A549 (cell line): ENCODE data around the gene NTM. TPM values are rescaled to one million over a fixed set of nuclear protein-coding genes. Genes with fewer than 3 reads are reported as not detected.

Experiments
- ATAC-seq, 2 experiments: fragments of 200-7000 bp in 1 of 2; fragments of >200 bp in 1 of 2; cut with Nextera tagmentation in 1 of 2; cut with Tn5 transposase in 1 of 2; 3 replicates each; pipeline versions ENCODE4 v1.8.0 to v1.9.1; 2018 to 2020; ENCODE audit warnings: mild to moderate bottlenecking in 1 of 2, moderate library complexity in 1 of 2
- CTCF ChIA-PET: fragments of 300-600 bp; sonication (Branson Sonifier 250); formaldehyde crosslinking; extraction: SDS; loops from one replicate; lab custom pipeline; 2021; ENCODE audit warnings: antibody characterized with exemption, inconsistent platforms; lab: Yijun Ruan, JAX
- POLR2A ChIA-PET: fragments of 350-600 bp; formaldehyde crosslinking; extraction: SDS; loops from one replicate; lab custom pipeline; 2021; ENCODE audit warnings: antibody characterized with exemption, inconsistent platforms; lab: Yijun Ruan, JAX
- DNase-seq, 2 experiments: peaks; one replicate each; pipeline versions ENCODE4 v3.0.0 to v3.0.0-alpha.2; 2011 to 2016; ENCODE audit warnings: low read depth in 1 of 2, low spot score in 1 of 2
- FAIRE-seq: peaks from 2 replicates; lab custom pipeline; 2011; peaks lifted over from hg19 to GRCh38; lab: Jason Lieb, UNC
- H3K27ac ChIP-seq, 2 experiments: fragments of >200 bp; sonication (Bioruptor Twin); formaldehyde crosslinking; 3 replicates each; pipeline ENCODE4 v1.5.1; 2016 to 2017
- H3K4me1 ChIP-seq: fragments of >200 bp; sonication (Bioruptor Twin); formaldehyde crosslinking; 3 replicates; pipeline ENCODE4 v1.6.1; 2016
- H3K4me2 ChIP-seq: fragments of >200 bp; sonication (Bioruptor Twin); formaldehyde crosslinking; 3 replicates; pipeline ENCODE4 v1.6.1; 2016
- H3K4me3 ChIP-seq: fragments of >200 bp; sonication (Bioruptor Twin); formaldehyde crosslinking; 3 replicates; pipeline ENCODE4 v1.5.1; 2016
- H3K9me3 ChIP-seq: fragments of >200 bp; sonication (Bioruptor Twin); formaldehyde crosslinking; 3 replicates; pipeline ENCODE4 v1.6.1; 2016
- CHD4 ChIP-seq: fragments of 200-600 bp; sonication (generic); IDR thresholded peaks from 2 replicates; pipeline ENCODE4 v1.6.1; 2016; ENCODE audit warnings: antibody characterized with exemption, mild to moderate bottlenecking, borderline replicate concordance
- EP300 ChIP-seq, 2 experiments: fragments of >200 bp; sonication (Bioruptor Twin); formaldehyde crosslinking; IDR thresholded peaks; 2 replicates in 1 of 2; 3 replicates in 1 of 2; pipeline ENCODE4 v1.6.1; 2016 to 2017
- FOXS1 ChIP-seq: fragments of 250-450 bp; sonication (Bioruptor Pico); IDR thresholded peaks from 2 replicates; pipeline ENCODE4 v1.5.0; 2020; ENCODE audit warnings: mild to moderate bottlenecking, moderate library complexity
- GATA3 ChIP-seq: IDR thresholded peaks from 2 replicates; pipeline ENCODE4 v1.6.1; 2012; ENCODE audit warnings: borderline replicate concordance
- HEYL ChIP-seq: fragments of 250-450 bp; sonication (Bioruptor Pico); IDR thresholded peaks from 2 replicates; pipeline ENCODE4 v1.8.0; 2021; ENCODE audit warnings: mild to moderate bottlenecking, moderate library complexity
- JUNB ChIP-seq: fragments of >200 bp; sonication (Bioruptor Twin); formaldehyde crosslinking; IDR thresholded peaks from 2 replicates; pipeline ENCODE4 v1.6.1; 2016
- KDM1A ChIP-seq: fragments of 200-600 bp; sonication (generic); IDR thresholded peaks from 2 replicates; pipeline ENCODE4 v1.6.1; 2016; ENCODE audit warnings: low read depth, mild to moderate bottlenecking
- MAFK ChIP-seq: fragments of 450-650 bp; IDR thresholded peaks from 2 replicates; pipeline ENCODE4 v1.6.1; 2014; ENCODE audit not compliant: partially characterized antibody
- MAZ ChIP-seq: fragments of 150-350 bp; IDR thresholded peaks from 2 replicates; pipeline ENCODE4 v1.6.1; 2014; ENCODE audit warnings: antibody characterized with exemption, low read depth, low read length, borderline replicate concordance
- NPAS2 ChIP-seq: fragments of 250-450 bp; sonication (Bioruptor Pico); IDR thresholded peaks from 2 replicates; pipeline ENCODE4 v1.8.0; 2022; ENCODE audit warnings: mild to moderate bottlenecking, moderate library complexity, borderline replicate concordance
- POLR2AphosphoS2 ChIP-seq: conservative IDR thresholded peaks from 2 replicates; pipeline ENCODE4 v1.6.1; 2012; ENCODE audit warnings: low read length, improper control_type of control experiment, inconsistent platforms
- REST ChIP-seq: fragments of 200-600 bp; sonication (generic); IDR thresholded peaks from 2 replicates; pipeline ENCODE4 v1.6.1; 2016; ENCODE audit warnings: antibody characterized with exemption, mild to moderate bottlenecking, moderate library complexity
- SREBF2 ChIP-seq: fragments of 450-650 bp; IDR thresholded peaks from 2 replicates; pipeline ENCODE4 v1.6.1; 2014; ENCODE audit warnings: mild to moderate bottlenecking, moderate library complexity
- TP53 ChIP-seq: fragments of 250-450 bp; sonication (Bioruptor Pico); IDR thresholded peaks from 2 replicates; pipeline ENCODE4 v1.5.0; 2021; ENCODE audit warnings: mild to moderate bottlenecking, moderate library complexity
- USF2 ChIP-seq: fragments of 450-650 bp; IDR thresholded peaks from 2 replicates; pipeline ENCODE4 v1.6.1; 2014; ENCODE audit warnings: antibody characterized with exemption
- ZFP36 ChIP-seq: fragments of 450-650 bp; IDR thresholded peaks from 2 replicates; pipeline ENCODE4 v1.6.1; 2014; ENCODE audit warnings: borderline replicate concordance; ENCODE audit not compliant: partially characterized antibody
- ZNF302 ChIP-seq: fragments of 250-450 bp; sonication (Bioruptor Pico); IDR thresholded peaks from 2 replicates; pipeline ENCODE4 v1.9.0; 2021; ENCODE audit warnings: inconsistent platforms, mild to moderate bottlenecking, moderate library complexity
- WGBS: methylation state at CpG from one replicate; pipeline ENCODE4 v1.1.6; 2017; ENCODE audit errors: missing lambda C conversion rate; 5-methylcytosine and 5-hydroxymethylcytosine counted together
- polyA plus RNA-seq, 4 experiments: library from polyadenylated mRNA; depleted of rRNA in 3 of 4; stranded (reverse); fragments of >200 nt; fragmentation: RNase III in 1 of 4; extraction: RNeasy Plus Mini Kit Qiagen cat#74134 plus additional on column Dnase treatment in 1 of 4; gene quantifications; 2 replicates in 3 of 4; 3 replicates in 1 of 4; pipeline ENCODE4 v1.2.3, GENCODE V29; 2011 to 2017
- TF ChIP-seq, protein P1 (sequence below): fragments of >200 bp; sonication (Bioruptor Twin); formaldehyde crosslinking; IDR thresholded peaks from 3 replicates; pipeline ENCODE4 v1.6.1; 2016
- TF ChIP-seq, protein P2 (sequence below): fragments of 250-450 bp; sonication (Bioruptor Pico); IDR thresholded peaks from 2 replicates; pipeline ENCODE4 v1.5.0; 2020; ENCODE audit warnings: low read depth, mild to moderate bottlenecking, moderate library complexity

Gene NTM
- polyA plus RNA-seq, 2 of the 4 experiments (the other 2 are of a cell fraction) = not detected

GRCh38 chr11:131656179-131656838 is 285.9 kb downstream of the NTM start:
- TF ChIP-seq HEYL (CRISPR knock-in tag) (no peak), SREBF2 (no peak), REST (no peak), MAFK (no peak), ZNF302 (CRISPR knock-in tag) (no peak), NPAS2 (CRISPR knock-in tag) (no peak)
- TF ChIP-seq, protein P1, sequence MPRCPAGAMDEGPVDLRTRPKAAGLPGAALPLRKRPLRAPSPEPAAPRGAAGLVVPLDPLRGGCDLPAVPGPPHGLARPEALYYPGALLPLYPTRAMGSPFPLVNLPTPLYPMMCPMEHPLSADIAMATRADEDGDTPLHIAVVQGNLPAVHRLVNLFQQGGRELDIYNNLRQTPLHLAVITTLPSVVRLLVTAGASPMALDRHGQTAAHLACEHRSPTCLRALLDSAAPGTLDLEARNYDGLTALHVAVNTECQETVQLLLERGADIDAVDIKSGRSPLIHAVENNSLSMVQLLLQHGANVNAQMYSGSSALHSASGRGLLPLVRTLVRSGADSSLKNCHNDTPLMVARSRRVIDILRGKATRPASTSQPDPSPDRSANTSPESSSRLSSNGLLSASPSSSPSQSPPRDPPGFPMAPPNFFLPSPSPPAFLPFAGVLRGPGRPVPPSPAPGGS = no peak
- no peak for FAIRE-seq
- no peaks in the 10 kb centered on the region for H3K4me1 ChIP-seq
- no peaks in the 10 kb centered on the region for H3K9me3 ChIP-seq
- ATAC-seq = no peak
- CTCF ChIA-PET = interaction anchor here (1.1 to 1.5 kb wide), 2 partner anchors 9 to 18 kb away, joined by 3 read pairs; no protein-coding TSS in a partner anchor
- WGBS = 23% methylated on average over 7 of the region's 9 CpGs
- no peak for DNase-seq
- no peak overlapping the region for H3K4me3 ChIP-seq
- no peak overlapping the region for H3K4me2 ChIP-seq
- POLR2A ChIA-PET = no interaction called here
- no peak overlapping the region for H3K27ac ChIP-seq

DNA sequence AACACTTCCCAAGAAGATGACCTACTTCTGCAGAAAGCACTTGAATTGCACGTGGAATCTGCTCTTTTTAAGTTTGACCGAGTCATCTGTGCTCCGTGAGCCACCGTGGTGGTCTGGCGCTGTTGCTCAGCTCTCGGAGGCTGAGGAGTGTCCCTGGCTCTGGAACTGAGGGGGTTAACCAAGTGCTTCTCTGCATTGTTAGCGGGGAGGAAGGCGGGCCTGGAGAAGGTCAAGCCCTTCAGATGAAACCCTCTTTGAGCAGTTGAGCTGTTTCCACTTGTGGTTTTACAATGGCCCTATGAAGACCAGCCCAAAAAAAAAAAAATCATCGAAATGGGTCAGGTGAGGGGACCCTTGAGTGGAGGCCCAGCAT is 286.4 kb downstream of the NTM start:
- DNase-seq = no peak
- H3K4me3 ChIP-seq = no peak overlapping the region
- H3K9me3 ChIP-seq = no peaks in the 10 kb centered on the region
- 4% methylated on average over 9 of the region's 9 CpGs for WGBS
- H3K4me1 ChIP-seq = no peaks in the 10 kb centered on the region
- TF ChIP-seq USF2 (no peak), GATA3 (no peak), SREBF2 (no peak), EP300 (IDR thresholded peaks at IDR 0.05) (no peak), TP53 (CRISPR knock-in tag) (no peak), JUNB (no peak), KDM1A (no peak), ZFP36 (no peak), CHD4 (no peak), FOXS1 (CRISPR knock-in tag) (no peak), MAZ (no peak), POLR2AphosphoS2 (no peak)
- TF ChIP-seq, protein P2, sequence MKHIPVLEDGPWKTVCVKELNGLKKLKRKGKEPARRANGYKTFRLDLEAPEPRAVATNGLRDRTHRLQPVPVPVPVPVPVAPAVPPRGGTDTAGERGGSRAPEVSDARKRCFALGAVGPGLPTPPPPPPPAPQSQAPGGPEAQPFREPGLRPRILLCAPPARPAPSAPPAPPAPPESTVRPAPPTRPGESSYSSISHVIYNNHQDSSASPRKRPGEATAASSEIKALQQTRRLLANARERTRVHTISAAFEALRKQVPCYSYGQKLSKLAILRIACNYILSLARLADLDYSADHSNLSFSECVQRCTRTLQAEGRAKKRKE (CRISPR knock-in tag) = no peak
- TF ChIP-seq, all 56 proteins: peak for 0
- Histone ChIP-seq H3K4me2 (no peak overlapping the region), H3K27ac (no peak overlapping the region)
- ATAC-seq (no peak), FAIRE-seq (no peak)
- POLR2A ChIA-PET = no interaction called here
- CTCF ChIA-PET = interaction anchor here (1.1 to 1.9 kb wide), 3 partner anchors 9 to 17 kb away, joined by 3 to 6 read pairs (median 3); no protein-coding TSS in a partner anchor
